ENCODE measurements around the gene NUAK2. TPM values are rescaled to one million over a fixed set of nuclear protein-coding genes. Genes with fewer than 3 reads are reported as not detected.

Gene NUAK2
- total and polyA plus RNA-seq, 2 of the 8 experiments (the other 6 are each of a cell fraction or from before 2014, with no cell fraction given), result 9.4 to 12.9 TPM

- no peak overlapping the region for H2BK15ac ChIP-seq (ENCODE audit: low read length)
- H3K9ac ChIP-seq (replicated peaks in 1 of 4; ENCODE audit: extremely low read depth in 1 of 4, low read depth in 3 of 4, low read length in 3 of 4), result no peak overlapping the region
- ChIA-PET CTCF (ENCODE audit: partially characterized antibody) (interaction anchor here (16.9 to 67.1 kb wide), 2 partner anchors 19 to 30 kb away, joined by 313 to 2424 read pairs; partner anchors contain the start of gene NUAK2), POLR2A (ENCODE audit: partially characterized antibody) (interaction anchor here (1.0 to 8.8 kb wide), 13 partner anchors 10 to 381 kb away, joined by 3 to 134 read pairs (median 10); partner anchors contain the start of gene NUAK2)
- no peak overlapping the region for H4K8ac ChIP-seq (ENCODE audit: extremely low read depth, insufficient read depth, low read length)
- peak overlapping the region; percentile 74 for H2BK120ac ChIP-seq (replicated peaks; ENCODE audit: low read depth, low read length)
- peak overlapping the region; percentile 62 for H3K14ac ChIP-seq (ENCODE audit: insufficient read length)
- no peak overlapping the region for H3K56ac ChIP-seq (replicated peaks; ENCODE audit: insufficient read length, low read depth, low read length)
- H3K23ac ChIP-seq (ENCODE audit: insufficient read length), result no peak overlapping the region
- peak overlapping the region; percentile 97; the same call in 1 of the 2 replicates for H2AK5ac ChIP-seq (ENCODE audit: low read depth, low read length)
- H3K4me2 ChIP-seq (ENCODE audit: insufficient read depth in 1 of 2, low read depth in 2 of 2, low read length in 2 of 2), result peak overlapping the region in 1 of 2 experiments; percentile 82; a peak in 1 of 4 replicates
- H3K23me2 ChIP-seq (ENCODE audit: low read depth, low read length), result peaks cover 2% of the 10 kb centered on the region
- no peak for DNase-seq (ENCODE audit: low read depth in 1 of 2, low spot score in 2 of 2)
- H3K79me1 ChIP-seq (ENCODE audit: low read depth, low read length), result no peaks in the 10 kb centered on the region
- WGBS, 2 experiments (ENCODE audit: extremely low coverage in 1 of 2, insufficient coverage in 1 of 2, insufficient read length in 1 of 2, insufficient replicate concordance in 2 of 2, low coverage in 1 of 2, low lambda C conversion rate in 2 of 2, missing lambda C conversion rate in 1 of 2), result 84% methylated on average over 8 of the region's 9 CpGs; no CpG with 5 or more reads in 1 of the 2 experiments
- H3K4me1 ChIP-seq (replicated peaks in 1 of 4; ENCODE audit: control insufficient read depth in 3 of 4, insufficient read depth in 4 of 4, low read length in 3 of 4), result peaks cover 29 to 45% (median 34%) of the 10 kb centered on the region in 4 experiments
- peak overlapping the region; percentile 71; the same call in 1 of the 2 replicates for H3K27ac ChIP-seq (ENCODE audit: low read depth, low read length)
- H3K27me3 ChIP-seq (replicated peaks in 1 of 4; ENCODE audit: control insufficient read depth in 3 of 4, extremely low read depth in 1 of 4, insufficient read depth in 3 of 4, low read length in 3 of 4), result no peaks in the 10 kb centered on the region; a peak in 1 of 7 replicates
- H3K9me3 ChIP-seq (ENCODE audit: insufficient read depth in 2 of 2, low read depth in 1 of 2, low read length in 1 of 2), result no peaks in the 10 kb centered on the region
- H3K36me3 ChIP-seq (ENCODE audit: control insufficient read depth in 2 of 4, insufficient read depth in 4 of 4, low read length in 3 of 4), result peaks cover 10 to 33% (median 21%) of the 10 kb centered on the region in 4 experiments
- no peaks in the 10 kb centered on the region for H4K20me1 ChIP-seq (replicated peaks in 1 of 2; ENCODE audit: control insufficient read depth in 1 of 2, insufficient read depth in 2 of 2, low read length in 2 of 2)
- H2AFZ ChIP-seq (ENCODE audit: low read length), result no peak overlapping the region
- H4K91ac ChIP-seq (replicated peaks; ENCODE audit: insufficient read length, low read length), result peak overlapping the region; percentile 86
- peak overlapping the region; percentile 71 for H3K18ac ChIP-seq (ENCODE audit: extremely low read depth, low read length)
- H4K5ac ChIP-seq (ENCODE audit: insufficient read length, low read depth, low read length), result peak overlapping the region; percentile 24
- H3K79me2 ChIP-seq (ENCODE audit: control insufficient read depth in 1 of 2, insufficient read depth in 2 of 2, low read length in 2 of 2), result peaks cover 0 to 6% of the 10 kb centered on the region in 2 experiments; a peak in 1 of 4 replicates
- no peak for FAIRE-seq
- no peak overlapping the region for H3K4ac ChIP-seq (replicated peaks; ENCODE audit: insufficient read length, low read depth, low read length)
- peak overlapping the region; percentile 97 for H2BK5ac ChIP-seq (ENCODE audit: low read depth, low read length)
- no peak overlapping the region for H3K4me3 ChIP-seq (ENCODE audit: extremely low read depth in 1 of 4, insufficient read depth in 2 of 4, low read depth in 3 of 4, low read length in 4 of 4)
- H2BK20ac ChIP-seq (ENCODE audit: low read length), result peak overlapping the region; percentile 80; the same call in 1 of the 2 replicates
- peak overlapping the region; percentile 99 for H2BK12ac ChIP-seq (ENCODE audit: low read depth, low read length)
- no peak for TF ChIP-seq GABPA (IDR thresholded peaks at IDR 0.05; ENCODE audit: borderline replicate concordance, insufficient read depth, low read length)
- TF ChIP-seq SRF (IDR thresholded peaks at IDR 0.05; ENCODE audit: low read depth, low read length), result no peak
- TF ChIP-seq PHF8 (conservative IDR thresholded peaks at IDR 0.05; ENCODE audit: low read depth, low read length), result no peak
- no peak for TF ChIP-seq ATF3 (IDR thresholded peaks at IDR 0.05; ENCODE audit: insufficient read depth, low read depth, low read length)
- TF ChIP-seq EP300 (IDR thresholded peaks at IDR 0.05; ENCODE audit: borderline replicate concordance in 1 of 2, low read depth in 2 of 2, low read length in 2 of 2), result no peak
- no peak for TF ChIP-seq CBX8 (IDR thresholded peaks at IDR 0.05; ENCODE audit: borderline replicate concordance, low read depth, low read length)
- TF ChIP-seq JUND (IDR thresholded peaks at IDR 0.05; ENCODE audit: low read length), result no peak
- no peak for TF ChIP-seq CBX5 (IDR thresholded peaks at IDR 0.05; ENCODE audit: low read depth, low read length)
- no peak for TF ChIP-seq SIX5 (IDR thresholded peaks at IDR 0.05; ENCODE audit: low read depth, low read length)
- TF ChIP-seq TEAD4 (IDR thresholded peaks at IDR 0.05; ENCODE audit: low read depth, low read length), result no peak
- TF ChIP-seq BACH1 (IDR thresholded peaks at IDR 0.05; ENCODE audit: low read length), result no peak
- TF ChIP-seq RXRA (IDR thresholded peaks at IDR 0.05; ENCODE audit: insufficient read depth, low read depth, low read length), result no peak
- no peak for TF ChIP-seq ZNF274 (IDR thresholded peaks at IDR 0.05; ENCODE audit: borderline replicate concordance, extremely low read depth, low read length)
These were observed 21.4 kb downstream of the NUAK2 start for GRCh38 chr1:205300149-205300548.
